Stimulated activated CD4-positive, alpha-beta T cell treated with anti-CD3 and anti-CD28 coated beads, Interleukin-2, amount 100 ng/mL, for 4 hours (primary cell): Measurements from ENCODE around the gene PDLIM4.
A peak's percentile ranks its signal among the peaks of the same experiment; 100 is the strongest.

Experiments
- DNase-seq: peaks from one replicate; pipeline ENCODE4 v3.0.0-alpha.2; 2020; ENCODE audit warnings: low read depth

PDLIM4 gene

DNA sequence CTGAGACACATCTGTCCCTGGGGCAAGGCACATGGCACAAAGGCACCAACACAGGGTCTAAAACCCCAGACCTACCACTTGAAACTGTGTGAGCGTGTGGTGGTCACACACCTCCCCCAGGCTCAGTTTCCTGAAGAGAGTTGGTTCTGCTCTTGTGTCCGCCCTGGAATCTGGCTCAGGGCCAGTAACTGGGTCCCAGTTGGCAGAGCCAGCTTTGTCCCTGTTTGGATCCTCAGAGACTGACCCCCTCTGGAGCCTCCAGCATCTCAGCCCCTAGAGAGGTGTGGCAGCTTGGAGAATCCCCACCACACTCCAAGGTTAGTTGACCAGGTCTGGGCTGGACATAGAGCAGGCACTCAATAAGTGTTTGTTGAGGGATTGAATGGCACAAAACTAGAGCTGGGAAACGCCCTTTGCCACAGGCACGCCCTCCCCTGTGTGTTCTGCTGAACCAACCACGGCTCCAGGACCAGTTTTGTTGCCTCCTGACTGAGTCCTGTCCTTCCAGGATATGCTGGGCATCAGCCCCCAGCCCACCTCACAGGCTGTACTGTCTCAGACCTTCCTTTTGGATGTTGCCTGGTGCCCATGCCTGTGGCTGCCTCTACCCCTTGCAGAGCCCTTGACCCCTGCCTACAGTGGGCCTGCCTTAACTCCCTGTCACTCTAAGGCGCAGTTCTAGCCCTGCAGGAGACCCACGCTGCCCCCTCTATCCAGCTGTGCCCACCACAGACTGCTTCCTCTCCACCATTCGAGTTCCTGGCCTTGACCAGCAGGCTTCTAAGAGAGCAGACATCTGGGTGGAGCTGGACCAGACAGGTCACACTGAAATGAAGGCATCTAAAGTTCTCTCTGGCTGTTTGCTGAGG lies 3.8 kb upstream of the PDLIM4 start:
- DNase-seq, result no peak

DNA sequence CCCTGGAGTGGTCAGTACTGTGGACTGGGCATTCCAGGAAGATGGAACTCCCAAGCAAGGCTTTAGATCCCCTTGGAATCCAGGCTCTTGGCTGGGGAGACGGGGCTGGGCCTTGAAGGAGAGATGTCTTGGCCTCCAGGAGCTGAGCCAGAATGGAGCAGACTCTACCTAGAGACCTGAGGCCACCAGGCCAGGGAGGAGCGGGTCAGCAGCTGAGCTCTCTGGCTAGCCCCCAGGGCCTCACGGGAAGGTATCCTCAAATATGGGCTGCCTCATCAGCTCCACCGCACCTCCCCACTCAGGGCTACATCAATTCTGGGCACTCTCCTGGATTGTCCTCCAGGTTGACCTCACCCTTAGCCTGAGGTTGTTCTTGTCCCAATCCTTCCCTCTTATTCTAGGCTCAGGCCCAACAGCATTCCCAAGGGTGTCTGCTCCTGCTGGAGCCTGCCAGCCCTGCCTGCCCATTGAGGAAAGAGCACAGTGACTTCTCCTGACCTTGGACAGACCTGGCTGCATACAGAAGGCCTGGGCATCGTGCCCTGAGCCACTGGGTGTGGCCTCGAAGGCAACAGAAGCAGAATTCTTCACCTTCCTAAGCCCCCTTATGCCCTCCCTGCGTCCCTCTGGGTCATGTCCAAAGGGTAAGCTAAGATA lies 3.0 kb upstream of the PDLIM4 start:
- no peak for DNase-seq

DNA sequence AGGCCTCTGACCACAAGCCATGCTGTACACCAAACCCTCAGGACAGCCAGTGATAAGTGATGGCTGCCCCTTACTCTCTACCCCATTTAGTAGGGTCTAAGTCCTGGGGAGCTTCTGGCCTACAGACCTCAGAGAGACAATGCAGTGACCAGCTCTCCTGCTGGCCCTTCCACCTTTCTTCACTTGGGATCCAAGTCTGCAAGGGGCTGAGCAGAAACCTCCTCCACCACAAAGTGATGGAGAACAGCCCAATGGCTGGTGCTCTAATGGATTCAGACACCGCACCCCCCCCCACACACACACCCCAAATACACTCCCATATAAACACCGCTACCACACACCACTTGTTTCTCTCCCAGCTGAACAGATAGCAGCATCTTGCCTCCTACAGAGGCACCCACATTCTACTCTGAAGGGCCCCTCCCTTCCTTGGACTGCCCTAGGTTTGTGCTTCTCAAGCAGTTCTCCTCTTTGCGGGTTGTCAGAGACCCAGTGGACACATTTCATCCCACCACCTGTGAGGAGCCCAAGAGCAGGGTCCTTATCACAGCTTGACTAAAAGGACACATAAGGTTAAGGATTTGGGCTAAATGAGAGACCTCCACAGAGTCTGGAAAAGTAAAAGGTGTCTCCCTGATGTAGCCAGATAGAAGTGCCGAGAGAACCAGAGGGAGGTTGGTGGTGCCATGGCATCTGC lies 1.3 kb upstream of the PDLIM4 start:
- DNase-seq, result no peak

DNA sequence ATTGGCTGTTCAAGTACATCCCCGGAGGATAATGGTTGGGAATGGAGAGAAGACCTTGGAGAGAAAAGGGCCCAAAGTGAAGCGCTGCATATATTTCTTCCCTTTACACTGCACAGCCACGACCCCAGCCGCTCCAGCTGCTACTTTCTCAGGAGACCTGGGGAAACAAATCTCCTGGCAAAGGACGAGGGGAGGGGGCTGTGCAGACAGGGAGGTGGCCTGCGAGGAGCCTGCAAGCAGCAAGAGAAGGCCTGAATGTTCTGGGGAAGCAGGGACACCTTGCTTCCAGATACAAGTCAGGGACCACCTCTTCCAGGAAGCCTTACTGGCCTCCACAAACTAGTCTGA lies 739 bp upstream of the PDLIM4 start:
- no peak for DNase-seq

DNA sequence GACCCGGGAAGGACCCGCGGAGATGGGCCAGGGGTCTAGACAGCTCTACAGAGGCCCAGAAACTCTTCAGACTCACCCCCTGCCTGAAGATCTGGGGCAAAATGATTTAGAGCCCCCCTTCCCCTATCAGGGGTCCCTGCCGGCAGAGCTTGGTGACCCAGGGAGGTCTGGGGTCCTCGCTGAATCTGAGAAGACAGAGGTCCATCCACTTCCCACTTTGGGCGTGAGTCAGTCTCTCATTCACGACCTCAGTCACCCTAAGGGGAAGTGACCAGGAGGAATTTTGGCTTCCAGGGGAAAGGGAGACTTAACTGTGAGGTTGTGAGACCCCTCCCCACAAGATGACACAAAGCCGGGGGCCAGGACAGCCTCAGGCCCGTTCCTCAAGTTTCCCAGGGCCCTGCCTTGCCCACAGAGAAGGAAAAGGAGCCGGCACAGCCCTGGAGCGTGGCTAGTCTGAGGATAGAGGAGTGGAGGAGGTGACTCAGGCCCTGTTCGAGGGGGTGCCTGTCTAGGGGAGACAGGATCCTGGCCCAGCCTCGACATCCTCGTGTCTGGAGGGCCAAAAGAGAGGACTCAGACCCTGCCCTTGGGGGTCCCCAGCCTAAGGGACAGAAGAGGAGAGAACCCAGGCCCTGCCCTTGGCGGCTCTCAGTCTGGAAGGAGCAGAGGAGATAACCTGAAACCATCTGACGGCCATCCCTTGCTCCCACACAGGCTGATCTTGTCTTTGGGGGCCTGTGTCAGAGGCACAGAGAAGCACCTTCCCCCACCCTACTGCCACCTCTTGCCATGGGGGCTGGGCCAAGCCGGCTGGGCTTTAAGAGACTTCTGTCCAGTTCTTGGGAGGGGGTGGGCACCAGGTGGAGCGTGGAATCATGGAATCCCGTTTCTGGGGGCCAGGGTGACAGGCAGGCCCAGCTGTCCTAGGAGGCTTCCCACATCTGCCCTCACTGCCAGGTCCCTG lies 889 bp downstream of the PDLIM4 start:
- no peak for DNase-seq

DNA sequence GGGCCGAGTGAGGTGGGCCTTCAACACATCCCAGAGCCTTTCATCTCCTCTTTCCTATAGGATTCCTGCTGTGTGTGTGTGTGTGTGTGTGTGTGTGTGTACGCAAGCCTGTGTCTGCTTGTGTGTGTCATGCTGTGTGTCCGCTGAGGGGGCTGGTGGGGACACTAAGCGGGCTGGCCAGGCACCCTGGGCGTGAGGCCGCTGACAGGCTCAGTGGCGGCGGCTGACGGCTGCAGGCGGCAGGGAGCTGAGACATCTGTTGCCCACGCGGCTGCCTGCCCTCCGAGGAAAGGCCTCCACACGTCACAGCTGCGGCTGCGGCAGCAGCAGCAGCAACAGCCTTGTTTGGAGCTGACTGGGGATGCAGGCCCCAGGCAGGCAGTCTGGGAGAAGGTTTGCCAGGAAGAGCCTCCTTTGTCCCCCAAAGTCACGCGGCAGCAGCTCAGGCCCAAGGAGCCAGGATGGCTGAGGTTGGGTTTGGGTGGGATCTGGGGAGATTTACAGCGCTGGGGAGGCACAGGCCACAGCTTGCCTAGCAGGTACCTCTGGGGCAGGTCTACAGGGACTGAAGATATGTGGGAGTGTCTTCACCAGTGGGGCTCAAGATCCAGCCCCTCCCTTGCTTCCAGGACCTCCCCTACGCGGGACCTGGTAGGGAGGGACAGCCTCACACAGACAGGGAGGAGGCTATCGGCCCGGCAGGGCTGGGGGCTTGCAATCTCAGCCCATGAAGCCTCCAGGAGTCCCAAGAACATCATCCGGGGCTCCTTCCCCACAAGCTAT lies 1.8 kb downstream of the PDLIM4 start:
- DNase-seq, result no peak

DNA sequence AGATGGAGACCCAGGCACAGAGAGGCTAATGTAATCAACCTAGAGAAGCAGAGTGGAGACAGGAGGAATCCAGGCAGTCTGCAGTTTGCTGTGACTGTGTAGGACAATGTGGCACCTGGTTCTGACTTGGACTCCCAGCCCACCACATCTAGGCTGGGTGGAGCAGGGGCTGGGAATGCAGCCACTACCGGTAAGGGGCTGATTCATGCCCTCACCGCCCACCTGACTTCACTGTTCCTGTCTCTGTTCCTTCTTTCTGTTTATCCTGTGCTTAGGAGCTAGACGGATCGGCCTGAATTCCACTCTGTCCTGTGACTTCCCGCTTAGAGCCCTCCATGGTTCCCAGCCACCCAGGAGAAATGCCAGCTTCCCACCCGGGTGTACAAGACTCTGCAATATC lies 2.6 kb downstream of the PDLIM4 start:
- no peak for DNase-seq

DNA sequence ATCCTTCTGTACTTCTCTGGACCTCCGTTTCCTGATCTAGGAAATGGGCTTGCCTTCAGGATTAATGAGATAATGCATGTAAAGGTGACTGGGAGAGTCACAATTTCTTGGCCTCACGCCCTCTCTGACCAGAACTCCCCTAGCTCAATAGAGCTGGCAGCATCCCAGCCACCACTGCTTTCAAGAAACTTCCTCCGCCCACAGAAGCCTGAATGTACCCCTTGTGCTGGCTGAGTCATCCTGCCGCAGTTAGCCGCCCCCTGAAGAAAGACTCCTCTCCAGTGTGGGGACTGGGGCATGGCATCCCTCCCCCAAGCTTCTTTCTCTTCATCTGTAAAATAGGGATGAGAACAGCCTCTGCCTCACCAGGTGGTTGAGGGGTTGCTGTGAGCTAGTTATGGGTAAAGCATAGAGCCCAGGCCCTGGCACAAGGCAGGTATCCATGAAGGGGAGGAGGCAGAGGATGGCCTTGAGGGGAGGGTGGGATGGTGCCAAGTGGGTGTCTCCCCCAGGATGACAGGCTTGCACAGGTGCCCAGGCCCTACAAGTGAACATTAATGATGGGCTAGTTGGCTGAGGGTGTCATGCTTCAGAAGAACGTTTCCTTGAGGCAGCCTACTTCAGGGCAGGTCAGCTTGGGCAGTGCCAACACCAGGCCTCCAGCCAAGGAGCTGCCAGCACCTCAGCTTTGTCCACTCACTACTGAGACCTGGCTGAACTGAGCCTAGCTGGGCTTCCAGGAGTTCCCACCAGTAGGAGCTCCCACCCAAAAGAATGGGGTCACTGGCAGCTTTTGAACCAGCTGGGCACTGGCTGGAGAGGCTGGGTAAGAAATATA lies 3.4 kb downstream of the PDLIM4 start:
- peak; percentile 56 for DNase-seq

DNA sequence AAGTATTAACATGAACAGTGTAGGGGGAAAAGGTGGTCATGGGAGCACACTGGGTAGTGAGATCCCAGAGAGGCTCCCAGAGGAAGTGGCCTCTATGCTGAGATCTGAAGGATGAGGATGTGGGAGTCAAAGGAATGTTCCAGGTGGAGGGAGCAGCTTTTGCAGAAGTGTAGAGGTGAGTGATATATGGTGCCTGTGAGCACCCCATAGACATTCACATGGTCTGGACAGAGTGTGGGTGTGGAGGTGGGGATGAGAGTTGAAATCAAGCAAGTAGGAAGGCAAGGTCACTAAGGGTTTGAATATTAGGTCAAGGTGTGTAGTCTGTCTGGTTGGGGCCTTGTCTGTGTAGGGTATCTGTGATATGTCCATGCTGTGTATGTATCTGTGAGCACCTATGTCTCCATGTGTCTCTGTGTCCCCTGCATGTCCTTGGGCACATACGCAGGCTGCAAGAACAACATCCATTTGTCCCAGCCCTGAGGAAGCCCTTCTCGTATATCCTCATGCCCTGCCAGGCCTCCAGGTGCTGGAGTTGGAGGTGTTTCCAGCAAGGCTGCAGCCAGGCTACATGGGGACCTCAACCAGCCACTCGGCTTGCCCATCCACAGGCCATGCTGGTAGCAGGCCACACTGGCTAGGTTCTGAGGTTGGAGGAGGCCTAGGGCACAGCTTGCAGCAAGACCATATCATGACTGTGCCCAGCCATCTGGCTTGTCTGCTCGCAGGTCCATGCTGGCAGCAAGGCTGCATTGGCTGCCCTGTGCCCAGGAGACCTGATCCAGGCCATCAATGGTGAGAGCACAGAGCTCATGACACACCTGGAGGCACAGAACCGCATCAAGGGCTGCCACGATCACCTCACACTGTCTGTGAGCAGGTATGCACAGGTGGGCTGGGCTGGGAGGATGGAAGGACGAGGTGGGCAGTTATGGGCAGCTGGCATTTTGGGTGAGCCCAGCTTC lies 4.7 kb downstream of the PDLIM4 start:
- no peak for DNase-seq

DNA sequence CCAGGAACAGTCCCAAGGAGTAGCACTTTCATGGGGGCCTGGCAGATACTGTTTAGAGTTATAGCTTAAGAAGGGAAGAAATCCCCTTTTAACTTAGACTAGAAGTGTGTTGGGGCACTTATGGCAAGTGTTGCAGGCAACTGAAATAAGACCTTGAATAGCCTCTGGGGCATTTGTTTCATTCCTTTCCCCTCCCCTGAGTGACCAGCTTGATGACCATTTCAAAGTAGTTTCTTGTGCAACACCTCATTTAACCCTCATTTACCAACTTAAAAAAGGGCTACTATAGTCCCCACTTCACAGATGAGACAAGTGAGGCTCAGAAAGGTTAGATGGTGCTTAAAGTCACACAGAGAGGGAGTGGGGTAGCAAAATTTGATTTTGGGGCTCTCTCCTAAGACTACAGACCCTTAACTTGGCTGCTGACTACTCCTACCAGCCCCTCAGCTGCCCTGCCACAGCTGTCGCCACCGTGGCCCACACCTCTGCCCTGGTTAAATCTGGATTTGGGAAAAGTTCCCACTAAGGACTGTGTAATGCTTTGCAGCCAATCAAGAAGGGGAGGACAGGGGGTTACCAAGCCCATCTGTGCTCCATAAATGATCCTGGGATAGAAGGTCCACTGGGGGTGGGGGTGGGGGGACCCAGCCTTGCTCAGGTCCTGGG lies 5.5 kb downstream of the PDLIM4 start:
- no peak for DNase-seq

DNA sequence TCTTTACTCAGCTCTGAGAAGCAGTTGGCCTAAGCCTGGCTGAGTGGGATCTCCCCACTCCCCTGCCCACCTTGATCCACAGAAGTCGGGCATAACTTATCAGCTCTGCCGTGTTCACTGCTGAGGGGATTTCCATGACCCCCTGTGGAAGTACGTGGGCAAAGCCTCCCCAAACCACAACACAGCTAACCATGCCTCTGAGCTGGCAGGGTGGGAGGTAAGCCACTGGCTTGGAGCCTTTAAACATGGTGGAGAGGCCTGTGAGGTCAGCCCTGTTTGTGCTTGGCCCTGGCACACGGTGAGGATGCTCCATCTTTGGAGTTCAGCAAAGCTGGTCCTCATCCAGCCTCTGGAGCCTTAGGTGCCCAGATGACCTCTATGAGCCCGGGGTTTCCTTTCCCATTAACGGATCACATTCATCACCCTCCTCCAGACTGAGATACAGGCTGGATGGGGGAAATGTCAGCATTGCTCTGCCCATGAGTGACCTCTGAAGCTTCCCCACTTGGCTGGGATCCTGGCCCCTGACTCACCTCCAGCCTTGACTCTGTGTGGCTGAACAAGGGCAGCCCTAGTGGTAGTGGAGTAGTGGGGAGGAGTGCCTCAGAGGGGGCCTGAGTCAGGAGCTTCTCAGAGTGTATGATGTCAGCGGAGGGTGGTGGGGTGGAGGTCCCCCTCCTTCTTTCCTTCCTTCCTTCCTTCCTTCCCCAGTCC lies 6.2 kb downstream of the PDLIM4 start:
- no peak for DNase-seq

DNA sequence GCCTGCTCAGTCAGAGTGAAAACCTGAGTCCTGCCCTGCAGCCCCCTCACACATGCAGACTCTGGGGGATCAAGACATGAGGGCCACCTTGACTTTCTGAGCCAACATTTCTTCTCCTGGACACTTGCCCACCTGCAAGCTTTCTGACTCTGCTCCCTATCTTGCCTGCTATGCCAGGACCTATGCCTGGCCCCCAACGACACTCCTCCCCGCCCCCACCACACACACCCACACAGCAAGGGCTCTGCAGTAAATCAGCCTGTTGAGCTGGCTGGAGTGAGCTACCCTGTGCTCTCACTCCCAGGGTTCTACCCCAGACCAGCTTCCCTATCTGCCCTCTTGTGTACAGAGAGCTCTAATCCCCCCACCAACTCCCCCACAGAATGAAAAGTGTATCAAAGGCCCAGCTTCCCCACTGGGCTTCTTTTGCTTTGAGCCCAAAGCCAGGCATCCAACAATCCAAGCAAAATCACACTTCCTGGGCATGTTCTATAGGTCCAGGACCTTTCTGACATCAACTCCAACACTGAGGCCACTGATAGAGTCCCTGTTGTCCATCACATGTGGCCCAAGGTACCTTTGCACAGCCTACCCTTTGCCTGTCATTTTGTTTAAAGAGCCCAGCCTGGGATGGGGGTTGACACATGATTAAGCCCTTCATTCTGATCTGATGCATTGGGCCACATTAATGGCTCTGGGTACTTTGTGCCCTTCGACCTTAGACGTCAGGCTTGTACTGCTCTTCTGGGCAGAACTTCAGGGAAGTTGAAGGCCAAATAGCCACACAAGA lies 7.2 kb downstream of the PDLIM4 start:
- DNase-seq, result no peak

DNA sequence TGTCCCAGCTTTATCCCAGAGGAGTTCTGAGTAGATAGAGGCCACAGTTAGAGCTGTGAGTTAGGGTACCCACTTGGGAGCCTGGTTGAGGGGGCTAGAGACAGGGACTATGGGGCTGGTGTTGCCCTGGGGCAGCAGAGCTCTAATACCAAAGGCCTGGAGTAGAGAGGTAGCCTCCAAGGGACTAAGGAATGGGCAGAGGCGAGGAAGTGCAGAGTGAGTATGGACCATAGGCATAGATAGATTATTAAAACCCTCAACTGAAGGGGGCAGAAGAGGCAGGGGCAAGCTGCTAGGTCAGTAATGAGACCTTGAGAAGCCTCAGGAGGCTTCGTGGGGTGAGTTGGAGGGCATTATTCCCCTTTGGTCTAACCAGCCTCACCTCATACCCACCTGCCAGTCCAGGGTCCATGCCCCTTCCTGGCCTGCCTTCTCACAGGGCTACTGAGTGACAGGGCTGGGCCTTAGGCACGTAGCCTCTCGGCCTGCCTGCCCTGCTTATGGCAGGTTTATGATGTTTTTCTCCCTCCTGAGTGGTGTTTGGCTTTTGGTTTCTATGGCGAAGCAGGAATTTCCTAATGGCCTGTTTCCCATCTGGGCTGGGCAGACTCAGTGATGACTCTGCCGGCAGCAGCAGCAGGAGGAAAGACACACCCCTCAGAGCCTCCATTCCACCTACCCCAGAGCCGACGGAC lies 8.0 kb downstream of the PDLIM4 start:
- DNase-seq, result no peak

DNA sequence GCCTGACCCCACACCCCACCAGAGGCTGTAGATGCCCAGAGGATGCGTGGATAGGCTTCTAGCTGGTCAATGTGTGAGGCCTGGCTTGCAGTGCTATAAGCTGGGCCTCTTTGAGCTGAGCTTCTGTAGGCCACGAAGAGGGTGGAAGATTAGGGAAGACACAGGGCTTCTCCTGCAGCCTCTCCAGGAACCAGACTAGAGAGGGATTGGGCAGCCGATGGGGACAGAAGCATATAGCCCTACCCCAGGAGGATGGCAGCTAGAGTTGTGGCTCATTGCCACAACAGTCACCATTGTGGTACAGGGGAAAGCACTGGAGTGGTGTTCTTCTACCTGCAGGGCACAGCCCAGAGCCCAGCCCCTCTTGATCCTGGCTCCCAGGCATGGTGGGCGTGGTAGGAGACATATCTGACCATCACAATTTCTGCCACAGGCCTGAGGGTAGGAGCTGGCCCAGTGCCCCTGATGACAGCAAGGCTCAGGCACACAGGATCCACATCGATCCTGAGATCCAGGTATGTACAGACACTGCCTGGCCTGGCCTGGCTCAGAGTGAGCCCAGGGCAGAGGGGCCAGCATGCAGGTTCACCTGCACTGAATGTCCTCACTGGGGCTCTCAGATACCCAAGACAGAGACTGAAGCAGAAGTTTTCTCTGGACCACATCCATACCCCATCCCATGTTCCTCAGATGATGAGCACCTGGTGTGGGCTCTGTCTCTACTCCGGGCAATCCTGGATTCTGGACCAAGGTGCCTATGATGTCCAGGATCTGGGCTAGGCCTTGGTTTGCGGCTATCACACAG lies 8.7 kb downstream of the PDLIM4 start:
- no peak for DNase-seq

DNA sequence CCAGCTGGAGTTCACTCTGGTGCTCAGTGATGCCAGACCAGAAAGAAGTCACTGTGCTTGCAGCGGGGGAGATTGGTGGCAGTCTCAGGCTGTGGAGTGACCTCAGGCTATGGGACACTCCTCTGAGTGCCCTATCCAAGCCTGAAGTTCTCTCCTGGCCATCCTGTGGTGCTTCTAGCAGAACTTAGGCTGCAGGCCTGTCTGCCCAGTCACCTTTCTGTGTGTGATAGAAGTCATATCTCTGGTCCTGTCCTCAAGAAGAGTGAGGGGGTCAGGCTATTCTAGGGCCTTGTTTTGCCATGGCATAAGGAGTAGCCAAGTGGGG lies 9.3 kb downstream of the PDLIM4 start:
- no peak for DNase-seq
